NOMO-1 (cell line): ENCODE measurements around the gene BRD2.

Experiments
- DNase-seq, 2 experiments: peaks; one replicate each; lab custom pipeline; 2025; ENCODE audit not compliant: unreplicated experiment in 2 of 2; lab: John Stamatoyannopoulos, UW

The BRD2 gene

DNA sequence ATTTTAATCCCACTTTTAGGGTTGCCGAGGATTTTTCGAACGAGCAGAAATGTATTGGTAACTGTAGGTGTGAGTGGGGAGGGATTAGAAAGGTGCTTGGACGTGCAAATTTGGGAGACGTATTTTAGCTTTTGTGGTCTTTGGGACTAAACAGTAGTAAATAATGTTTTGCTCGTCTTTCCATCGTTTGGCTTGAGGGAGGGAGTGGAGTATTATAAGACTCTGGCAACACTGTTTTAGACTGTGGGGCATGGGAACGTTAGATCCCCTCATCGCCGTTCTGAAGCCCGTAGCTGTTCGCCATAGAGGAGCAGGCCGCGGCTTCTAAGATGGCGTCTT, 2.8 kb downstream of the BRD2 start:
- DNase-seq = no peak

DNA sequence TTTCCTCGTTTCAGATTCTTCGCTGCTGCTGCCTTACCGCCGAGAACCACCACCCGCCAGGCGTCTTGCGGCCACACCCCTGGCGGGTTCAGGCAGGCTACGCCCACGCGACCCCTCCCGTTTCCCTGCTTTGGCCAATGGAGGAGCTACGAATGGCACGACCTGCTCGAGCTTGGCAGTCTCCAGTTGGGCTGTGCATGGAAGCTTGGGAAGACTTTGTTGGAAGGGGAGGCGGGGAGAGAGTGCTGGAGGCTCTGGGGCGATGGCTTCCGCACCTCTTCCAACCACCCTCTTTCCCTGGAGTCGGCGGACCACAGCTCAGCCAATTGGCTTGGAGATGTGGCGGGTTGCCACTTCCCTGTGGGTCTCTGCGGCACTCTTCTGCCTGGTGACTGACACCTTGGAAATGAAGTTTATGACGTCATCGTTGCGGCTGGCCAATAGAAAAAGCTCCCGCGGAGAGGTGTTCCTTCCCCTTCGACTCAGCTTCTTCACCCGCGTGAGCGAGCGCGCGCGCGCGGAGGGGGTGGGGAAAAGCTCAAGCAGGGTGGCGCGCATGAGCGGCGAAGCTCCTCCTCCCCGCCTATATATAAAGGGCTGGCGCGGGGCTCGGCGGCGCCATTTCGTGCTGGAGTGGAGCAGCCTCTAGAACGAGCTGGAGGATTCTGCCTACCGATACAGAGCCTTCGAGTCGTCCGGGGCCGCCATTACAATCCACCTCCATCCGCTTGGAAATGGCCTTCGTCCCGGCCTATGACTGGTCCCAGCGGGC, 3.4 kb downstream of the BRD2 start:
- DNase-seq = peak; percentile 99

DNA sequence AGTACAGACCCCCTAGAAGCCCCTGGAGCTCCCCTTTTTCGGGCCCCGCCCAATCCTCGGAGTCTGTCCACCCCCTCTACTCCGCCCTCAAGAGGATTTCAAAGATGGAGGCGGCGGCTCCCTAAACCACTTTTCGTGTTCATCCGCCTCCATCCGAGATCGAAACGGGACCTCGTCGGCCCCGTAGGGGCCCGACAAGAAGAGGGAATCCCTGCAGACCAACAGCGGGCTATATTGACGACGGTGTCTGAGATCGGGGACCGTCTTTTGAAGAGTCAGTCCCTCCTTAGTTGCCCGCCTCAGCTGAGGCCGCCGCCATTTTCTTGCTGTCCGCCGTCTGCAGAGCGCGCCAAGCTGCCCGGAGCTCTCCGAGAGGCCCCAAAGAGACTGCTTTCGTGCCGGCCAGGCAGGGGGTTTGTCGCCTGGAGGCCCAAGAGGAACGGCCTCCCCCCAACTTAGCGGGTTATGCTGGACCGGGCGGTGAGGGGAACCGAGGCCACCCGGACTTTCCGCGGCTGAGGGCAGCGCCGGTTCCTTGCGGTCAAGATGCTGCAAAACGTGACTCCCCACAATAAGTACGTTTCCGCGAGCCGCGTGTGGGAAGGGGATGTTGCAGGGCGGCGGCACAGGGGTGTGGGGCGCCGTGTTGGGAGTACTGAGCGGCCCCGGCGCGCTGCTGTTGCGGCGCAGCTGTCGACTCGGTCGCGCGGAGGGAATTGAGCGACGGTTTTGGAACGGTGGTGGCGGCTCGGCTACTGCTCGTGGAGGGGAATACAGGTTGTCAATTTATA, 4.2 kb downstream of the BRD2 start:
- DNase-seq = peak; percentile 79 to 90

DNA sequence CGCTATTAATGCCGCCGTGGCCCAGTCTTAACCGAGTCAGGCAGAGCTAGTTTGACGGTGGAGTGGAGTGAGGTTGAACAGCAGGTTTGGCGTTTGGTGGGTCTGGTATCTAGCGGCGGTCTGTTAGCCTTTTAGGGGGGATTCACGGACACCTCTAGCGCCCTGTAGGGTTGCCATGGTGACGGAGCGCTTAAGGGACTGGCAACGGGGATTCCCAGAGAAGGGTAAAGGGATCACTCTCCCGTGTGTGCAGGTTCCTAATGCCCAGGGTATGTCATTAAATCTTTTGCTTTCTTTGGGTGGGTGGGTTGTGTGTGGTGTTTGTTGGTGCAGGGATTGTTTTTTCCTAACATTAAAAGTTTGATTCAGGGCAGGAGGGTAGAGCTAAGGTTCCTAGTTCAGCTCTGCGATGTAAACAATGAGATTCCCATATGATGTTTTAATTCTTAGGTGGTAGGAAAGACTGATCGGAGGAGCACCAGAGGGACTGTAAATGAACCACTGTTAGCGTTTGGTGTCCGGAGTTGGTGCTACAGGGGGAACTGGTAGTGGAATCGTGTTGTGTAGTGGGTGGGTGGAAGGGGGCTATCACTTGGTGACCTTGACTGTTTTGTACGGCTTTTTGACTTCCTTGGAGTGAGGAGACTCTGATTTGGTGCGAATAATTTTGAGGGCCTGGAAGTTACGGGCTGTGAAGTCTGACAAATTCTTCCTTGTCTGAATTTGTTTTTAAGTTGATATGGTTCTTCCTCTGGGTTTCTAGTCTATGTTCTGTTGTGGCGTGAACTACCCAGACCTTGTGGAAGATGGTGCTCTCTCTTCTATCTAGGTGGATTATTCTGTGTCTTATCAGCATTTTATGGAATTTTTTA, 5.0 kb downstream of the BRD2 start:
- DNase-seq = peak; percentile 35 to 46

DNA sequence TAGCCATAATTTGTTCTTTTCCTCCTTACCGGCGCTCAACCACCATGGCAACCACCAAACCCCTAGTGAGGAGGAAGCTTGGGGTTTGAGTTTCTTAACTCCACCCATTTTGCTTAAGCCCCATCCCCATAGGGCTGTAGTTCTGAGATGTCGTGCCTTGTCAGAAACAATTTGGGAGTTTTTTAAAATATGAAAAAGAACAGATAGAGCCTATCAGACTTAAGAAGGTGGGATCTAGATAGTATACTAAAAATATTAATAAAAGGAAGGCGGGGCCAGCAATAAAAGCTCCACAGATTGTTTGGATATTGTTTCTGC, 5.6 kb downstream of the BRD2 start:
- peak; percentile 62 to 66 for DNase-seq

DNA sequence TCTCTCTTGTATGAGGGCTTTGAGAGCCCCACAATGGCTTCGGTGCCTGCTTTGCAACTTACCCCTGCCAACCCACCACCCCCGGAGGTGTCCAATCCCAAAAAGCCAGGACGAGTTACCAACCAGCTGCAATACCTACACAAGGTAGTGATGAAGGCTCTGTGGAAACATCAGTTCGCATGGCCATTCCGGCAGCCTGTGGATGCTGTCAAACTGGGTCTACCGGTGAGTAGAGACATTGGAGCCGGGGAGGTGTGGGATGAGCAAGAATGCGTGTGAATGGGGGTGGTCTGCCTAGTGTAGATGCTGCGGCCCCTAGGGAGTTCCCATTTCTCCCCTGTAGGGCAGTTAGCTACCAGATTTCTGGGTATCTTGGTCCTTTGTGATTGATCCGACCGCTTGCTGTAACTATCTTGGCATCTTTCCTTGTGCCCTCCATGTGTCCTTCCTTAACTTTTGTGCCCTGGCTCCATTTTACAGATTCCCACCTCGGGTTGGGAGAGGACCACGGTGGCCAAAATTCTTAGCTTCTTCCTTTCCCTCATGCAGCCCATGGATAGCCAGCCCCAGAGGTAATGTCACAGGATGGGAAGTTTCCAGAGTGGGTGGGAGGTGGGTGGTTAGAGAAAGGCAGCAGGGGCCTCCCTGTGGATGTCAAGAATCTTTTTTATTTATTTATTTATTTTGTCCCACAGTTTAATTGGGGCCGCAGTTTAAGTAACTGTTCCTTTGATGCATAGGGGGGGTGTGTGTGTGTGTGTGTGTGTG, 6.3 kb downstream of the BRD2 start:
- DNase-seq = no peak

- DNase-seq = no peak
Measured at GRCh38 chr6:32975886-32976285, 7.5 kb downstream of the BRD2 start.

DNA sequence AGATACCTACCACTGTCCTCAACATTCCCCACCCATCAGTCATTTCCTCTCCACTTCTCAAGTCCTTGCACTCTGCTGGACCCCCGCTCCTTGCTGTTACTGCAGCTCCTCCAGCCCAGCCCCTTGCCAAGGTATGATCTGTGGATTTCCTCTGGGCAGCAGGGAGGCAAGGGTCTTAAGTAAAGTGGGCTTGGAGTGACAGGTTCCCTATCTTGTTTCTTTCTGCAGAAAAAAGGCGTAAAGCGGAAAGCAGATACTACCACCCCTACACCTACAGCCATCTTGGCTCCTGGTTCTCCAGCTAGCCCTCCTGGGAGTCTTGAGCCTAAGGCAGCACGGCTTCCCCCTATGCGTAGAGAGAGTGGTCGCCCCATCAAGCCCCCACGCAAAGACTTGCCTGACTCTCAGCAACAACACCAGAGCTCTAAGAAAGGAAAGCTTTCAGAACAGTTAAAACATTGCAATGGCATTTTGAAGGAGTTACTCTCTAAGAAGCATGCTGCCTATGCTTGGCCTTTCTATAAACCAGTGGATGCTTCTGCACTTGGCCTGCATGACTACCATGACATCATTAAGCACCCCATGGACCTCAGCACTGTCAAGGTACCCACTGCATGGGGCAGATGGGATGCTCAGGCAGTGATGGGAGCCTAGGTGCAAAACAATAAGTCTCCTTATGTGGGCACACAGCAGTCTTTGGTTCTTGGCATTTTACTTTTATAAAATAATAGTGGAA, 8.1 kb downstream of the BRD2 start:
- DNase-seq = no peak

- DNase-seq = no peak
Measured at GRCh38 chr6:32977272-32977952, 9.0 kb downstream of the BRD2 start.

- no peak for DNase-seq
Measured at GRCh38 chr6:32977953-32978324, 9.5 kb downstream of the BRD2 start.

DNA sequence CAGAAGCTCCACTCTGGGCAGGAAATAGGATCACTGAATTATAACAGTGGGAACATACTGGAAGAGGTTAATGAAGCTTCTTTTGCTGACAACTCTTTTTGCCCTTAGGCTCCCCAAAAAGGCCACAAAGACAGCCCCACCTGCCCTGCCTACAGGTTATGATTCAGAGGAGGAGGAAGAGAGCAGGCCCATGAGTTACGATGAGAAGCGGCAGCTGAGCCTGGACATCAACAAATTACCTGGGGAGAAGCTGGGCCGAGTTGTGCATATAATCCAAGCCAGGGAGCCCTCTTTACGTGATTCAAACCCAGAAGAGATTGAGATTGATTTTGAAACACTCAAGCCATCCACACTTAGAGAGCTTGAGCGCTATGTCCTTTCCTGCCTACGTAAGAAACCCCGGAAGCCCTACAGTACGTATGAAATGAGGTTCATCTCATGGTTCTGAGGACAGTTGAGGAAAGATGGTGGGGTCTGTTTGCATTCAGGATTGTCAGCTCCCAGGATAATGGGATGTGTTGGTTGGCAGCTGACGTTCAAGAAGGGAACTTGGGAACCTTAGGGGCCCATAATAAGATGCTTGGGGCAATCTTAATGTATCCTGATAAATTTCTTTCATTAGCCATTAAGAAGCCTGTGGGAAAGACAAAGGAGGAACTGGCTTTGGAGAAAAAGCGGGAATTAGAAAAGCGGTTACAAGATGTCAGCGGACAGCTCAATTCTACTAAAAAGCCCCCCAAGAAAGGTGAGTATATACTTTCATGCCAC, 11.5 kb downstream of the BRD2 start:
- no peak for DNase-seq

GRCh38 chr6:32980488-32981038, 12.2 kb downstream of the BRD2 start:
- no peak for DNase-seq

DNA sequence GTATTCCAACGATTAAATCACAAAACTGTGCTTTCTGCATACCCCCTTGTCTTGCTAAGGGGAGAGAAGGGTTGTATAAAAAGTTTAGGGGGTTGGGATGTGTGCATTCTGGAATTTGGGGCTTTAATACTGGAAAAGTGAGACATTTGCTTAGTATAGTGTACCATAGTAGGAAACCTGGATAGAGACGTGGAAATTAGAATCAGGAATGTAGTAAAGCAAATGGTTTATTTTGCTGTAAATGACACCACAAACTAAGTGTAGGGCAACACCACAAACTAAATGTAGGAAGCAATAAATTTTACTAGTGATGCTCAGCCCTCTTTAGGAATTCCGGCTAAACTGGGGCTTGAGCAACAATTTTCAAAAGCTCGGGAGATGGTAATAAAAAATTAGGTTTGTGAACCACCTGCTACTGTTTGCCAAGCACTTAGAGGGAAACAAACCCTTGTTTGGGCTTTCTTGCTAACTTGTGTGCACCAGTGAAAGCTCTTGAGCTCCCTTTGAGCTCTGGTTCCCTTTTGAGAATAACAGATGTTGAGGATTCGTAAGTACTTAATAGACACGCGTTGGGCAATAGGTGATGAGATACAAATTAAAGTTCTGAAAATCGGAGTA, 13.8 kb downstream of the BRD2 start:
- DNase-seq = peak in 1 of 2 experiments; percentile 13

GRCh38 chr6:32982702-32983492, 14.5 kb downstream of the BRD2 start:
- DNase-seq = no peak

DNA sequence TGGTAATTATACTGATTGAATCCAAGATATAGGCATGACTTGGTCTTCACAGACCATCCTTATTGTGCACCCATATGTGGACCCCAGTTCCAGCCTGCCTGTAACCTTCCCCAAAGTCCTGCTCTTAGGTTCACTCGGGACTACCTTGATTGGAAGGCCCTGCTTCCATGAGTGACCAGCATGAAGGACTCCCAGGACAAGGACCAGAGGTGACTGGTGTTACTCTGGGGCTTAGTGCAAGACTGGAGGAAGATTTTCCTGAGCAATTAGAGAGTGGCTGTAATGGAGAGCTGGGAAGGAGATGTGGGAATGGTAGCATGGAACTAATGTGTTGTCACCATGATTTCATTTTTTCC, 15.1 kb downstream of the BRD2 start:
- no peak for DNase-seq

DNA sequence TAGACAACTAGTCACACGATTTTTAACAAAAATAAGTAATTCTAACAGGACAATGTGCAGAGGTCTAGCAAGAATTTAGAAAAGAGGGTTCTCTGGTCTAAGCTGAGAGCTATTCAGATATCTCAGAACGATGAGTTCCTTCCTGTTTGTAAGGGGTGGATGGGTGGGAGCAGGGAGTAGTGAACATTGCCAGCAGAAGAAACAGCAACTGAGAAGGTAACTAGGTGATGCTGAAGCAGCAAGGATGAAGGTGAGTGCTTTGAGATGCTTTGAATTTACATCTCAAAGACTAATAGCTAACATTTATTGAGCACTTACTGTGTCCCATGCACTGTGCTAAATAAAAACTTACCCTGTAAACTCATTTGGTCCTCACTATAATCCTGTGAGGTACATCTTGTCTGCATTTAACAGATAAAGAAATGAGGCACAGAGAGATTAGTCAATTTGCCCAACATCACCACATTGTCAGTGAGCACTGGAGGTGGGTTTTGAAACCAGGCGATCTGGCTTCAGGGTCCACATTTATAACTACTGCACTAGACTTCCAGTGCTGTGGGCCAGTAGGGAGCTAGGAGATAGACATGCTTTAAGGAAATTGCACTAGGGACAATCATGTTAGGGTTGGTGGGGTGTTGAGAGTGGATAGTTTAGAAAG, 15.7 kb downstream of the BRD2 start:
- DNase-seq = no peak
